Hippocampal formation (tissue), 2 donors: ENCODE measurements around the gene AKAP5.

Experiments
- DNase-seq, 2 donors: peaks; one replicate each; lab custom pipeline; 2025; lab: John Stamatoyannopoulos, UW

Gene AKAP5

GRCh38 chr14:64461221-64461620 lies 4.1 kb upstream of the AKAP5 start:
- DNase-seq = no peak

- no peak for DNase-seq
Measured at GRCh38 chr14:64463195-64463594, 2.1 kb upstream of the AKAP5 start.

GRCh38 chr14:64463873-64464272 lies 1.4 kb upstream of the AKAP5 start:
- no peak for DNase-seq

GRCh38 chr14:64464651-64465050 lies 648 bp upstream of the AKAP5 start:
- DNase-seq = no peak

GRCh38 chr14:64465831-64466554 lies 694 bp downstream of the AKAP5 start:
- no peak for DNase-seq

GRCh38 chr14:64467101-64467500 lies 1.8 kb downstream of the AKAP5 start:
- DNase-seq = no peak

- no peak for DNase-seq
Measured at GRCh38 chr14:64467566-64467965, 2.3 kb downstream of the AKAP5 start.

- DNase-seq = no peak
Measured at GRCh38 chr14:64468451-64468850, 3.2 kb downstream of the AKAP5 start.

- DNase-seq = no peak
Measured at GRCh38 chr14:64474041-64474440, 8.7 kb downstream of the AKAP5 start.

GRCh38 chr14:64474698-64475097 lies 9.4 kb downstream of the AKAP5 start:
- no peak for DNase-seq

- no peak for DNase-seq
Measured at GRCh38 chr14:64475585-64476273, 10.4 kb downstream of the AKAP5 start.

- no peak for DNase-seq
Measured at GRCh38 chr14:64476438-64476837, 11.1 kb downstream of the AKAP5 start.

- peak in 1 of 2 donors; percentile 37 for DNase-seq
Measured at GRCh38 chr14:64478634-64479250, 13.4 kb downstream of the AKAP5 start.

- no peak for DNase-seq
Measured at GRCh38 chr14:64488590-64489099, 23.3 kb downstream of the AKAP5 start.

- no peak for DNase-seq
Measured at GRCh38 chr14:64491637-64492036, 26.3 kb downstream of the AKAP5 start.

- DNase-seq = no peak
Measured at GRCh38 chr14:64493455-64493854, 28.2 kb downstream of the AKAP5 start.

GRCh38 chr14:64495252-64495651 lies 30.0 kb downstream of the AKAP5 start:
- no peak for DNase-seq

GRCh38 chr14:64496764-64497163 lies 31.5 kb downstream of the AKAP5 start:
- DNase-seq = no peak

- no peak for DNase-seq
Measured at GRCh38 chr14:64500088-64500487, 34.8 kb downstream of the AKAP5 start.

- DNase-seq = no peak
Measured at GRCh38 chr14:64501411-64502171, 36.3 kb downstream of the AKAP5 start.

GRCh38 chr14:64502456-64502855 lies 37.2 kb downstream of the AKAP5 start:
- DNase-seq = no peak

GRCh38 chr14:64502887-64503433 lies 37.7 kb downstream of the AKAP5 start:
- DNase-seq = no peak
